Neutrophil (primary cell): ENCODE results near the gene SF3B3.

Experiments
- H3K27ac ChIP-seq: fragments of 200-600 bp; sonication (generic); 2 replicates; pipeline ENCODE4 v1.5.1; 2016; ENCODE audit warnings: mild to moderate bottlenecking, moderate library complexity
- H3K27me3 ChIP-seq: fragments of 200-600 bp; sonication (generic); 2 replicates; pipeline ENCODE4 v1.6.0; 2016; ENCODE audit warnings: mild to moderate bottlenecking
- H3K36me3 ChIP-seq: fragments of 200-600 bp; sonication (generic); 2 replicates; pipeline ENCODE4 v1.5.1; 2017
- H3K4me1 ChIP-seq, 2 experiments: fragments of 200-600 bp in 1 of 2; sonication (generic) in 1 of 2; 1 replicate in 1 of 2; 2 replicates in 1 of 2; pipeline versions ENCODE4 v1.5.1 to v1.6.1; 2013 to 2016; ENCODE audit warnings: low read depth in 1 of 2, low read length in 1 of 2, mild to moderate bottlenecking in 1 of 2, moderate library complexity in 1 of 2; ENCODE audit not compliant: control insufficient read depth in 1 of 2, insufficient read depth in 1 of 2
- H3K4me3 ChIP-seq, 2 experiments: fragments of 200-600 bp in 1 of 2; sonication (generic) in 1 of 2; 1 replicate in 1 of 2; 2 replicates in 1 of 2; pipeline ENCODE4 v1.5.1; 2013 to 2016; ENCODE audit warnings: low read depth in 1 of 2, low read length in 1 of 2, mild to moderate bottlenecking in 1 of 2, moderate library complexity in 1 of 2
- H3K9me3 ChIP-seq: fragments of 200-600 bp; sonication (generic); 2 replicates; pipeline ENCODE4 v1.5.1; 2016
- CTCF ChIP-seq: fragments of 200-600 bp; sonication (generic); IDR thresholded peaks from 2 replicates; pipeline ENCODE4 v1.5.1; 2016; ENCODE audit warnings: antibody characterized with exemption

The SF3B3 gene

DNA sequence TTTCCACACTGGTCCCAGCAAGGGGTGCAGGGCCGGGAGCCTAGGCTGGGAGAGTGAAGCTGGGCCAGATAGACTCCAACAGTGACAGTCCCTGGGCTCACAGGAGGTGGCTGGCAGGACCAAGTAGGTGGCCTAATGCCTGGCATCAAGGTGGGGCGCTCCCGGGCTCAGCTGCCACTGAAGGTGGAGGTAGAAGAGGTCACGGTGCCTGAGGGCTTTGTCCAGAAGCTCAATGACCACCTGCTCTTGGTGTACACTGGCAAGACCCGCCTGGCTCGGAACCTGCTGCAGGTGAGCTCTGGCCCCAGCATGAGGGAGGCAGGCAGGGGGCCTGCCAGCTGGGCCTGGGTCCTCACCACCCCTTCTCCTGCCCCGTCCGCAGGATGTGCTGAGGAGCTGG lies 45.4 kb upstream of the SF3B3 start:
- no peaks in the 10 kb centered on the region for H3K27me3 ChIP-seq
- no peak overlapping the region for H3K4me3 ChIP-seq
- H3K36me3 ChIP-seq, result peaks cover 88% of the 10 kb centered on the region
- no peak overlapping the region for H3K27ac ChIP-seq
- no peaks in the 10 kb centered on the region for H3K4me1 ChIP-seq
- no peaks in the 10 kb centered on the region for H3K9me3 ChIP-seq
- no peak for TF ChIP-seq CTCF

DNA sequence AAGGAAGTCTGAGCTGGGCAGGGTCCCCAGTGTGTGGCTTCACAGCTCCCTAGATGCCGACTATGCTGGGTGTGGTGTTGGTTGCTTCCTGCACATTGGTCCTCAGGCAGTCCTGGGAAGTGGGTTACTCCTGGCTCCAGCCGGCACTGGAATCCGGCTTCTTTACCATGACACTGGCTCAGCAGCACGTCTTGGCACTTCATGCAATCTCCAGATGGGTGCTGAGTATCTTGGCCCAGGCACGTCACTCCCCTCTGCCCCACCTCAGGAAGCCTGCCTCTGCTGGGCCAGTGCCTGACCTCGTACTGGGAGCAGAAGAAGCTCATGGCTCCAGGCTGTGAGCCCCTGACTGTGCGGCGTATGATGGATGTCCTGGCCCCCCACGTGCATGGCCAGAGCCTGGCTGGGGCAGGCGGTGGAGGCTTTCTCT lies 44.7 kb upstream of the SF3B3 start:
- no peaks in the 10 kb centered on the region for H3K27me3 ChIP-seq
- no peaks in the 10 kb centered on the region for H3K9me3 ChIP-seq
- no peaks in the 10 kb centered on the region for H3K4me1 ChIP-seq
- TF ChIP-seq CTCF, result no peak
- H3K27ac ChIP-seq, result no peak overlapping the region
- H3K4me3 ChIP-seq, result no peak overlapping the region
- H3K36me3 ChIP-seq, result peaks cover 88% of the 10 kb centered on the region

GRCh38 chr16:70480127-70481105 lies 43.2 kb upstream of the SF3B3 start:
- TF ChIP-seq CTCF, result no peak
- Histone ChIP-seq H3K27ac (no peak overlapping the region), H3K36me3 (peaks cover 80% of the 10 kb centered on the region), H3K4me1 (no peaks in the 10 kb centered on the region), H3K27me3 (no peaks in the 10 kb centered on the region), H3K9me3 (no peaks in the 10 kb centered on the region), H3K4me3 (no peak overlapping the region)

DNA sequence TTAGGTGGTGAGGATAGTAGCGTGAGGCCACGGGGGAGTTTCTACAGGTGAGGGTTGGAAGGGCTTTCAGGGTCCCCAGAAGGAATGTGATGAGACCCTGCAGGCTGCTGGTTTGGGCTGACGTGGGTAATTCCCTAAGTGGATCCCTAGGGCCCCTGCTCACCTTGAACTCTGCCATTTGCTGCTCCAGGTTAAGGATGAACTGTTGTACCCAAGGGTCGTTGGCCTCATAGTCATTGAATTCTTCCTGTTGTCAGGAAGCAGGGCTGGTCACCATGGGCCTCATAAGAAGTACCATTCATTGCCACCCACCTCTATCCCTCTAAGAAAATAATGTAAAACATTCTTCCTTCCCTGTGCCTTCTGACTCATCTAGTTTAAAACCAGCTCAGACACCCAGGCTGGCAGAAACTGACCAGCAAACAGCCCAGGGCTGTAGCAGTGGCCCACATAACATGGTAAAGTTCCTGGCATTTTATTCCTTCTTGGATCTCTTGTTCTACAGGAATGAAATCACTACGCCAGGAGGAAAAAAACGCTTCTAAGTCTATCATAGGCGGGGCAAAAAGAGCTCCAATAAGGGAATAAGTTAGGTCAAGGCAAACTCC lies 41.6 kb upstream of the SF3B3 start:
- no peaks in the 10 kb centered on the region for H3K4me1 ChIP-seq
- peaks cover 84% of the 10 kb centered on the region for H3K36me3 ChIP-seq
- H3K9me3 ChIP-seq, result no peaks in the 10 kb centered on the region
- no peaks in the 10 kb centered on the region for H3K27me3 ChIP-seq
- H3K27ac ChIP-seq, result no peak overlapping the region
- TF ChIP-seq CTCF, result no peak
- H3K4me3 ChIP-seq, result no peak overlapping the region

- Histone ChIP-seq H3K4me1 (no peaks in the 10 kb centered on the region), H3K36me3 (peaks cover 84% of the 10 kb centered on the region), H3K4me3 (no peak overlapping the region), H3K27ac (no peak overlapping the region), H3K27me3 (no peaks in the 10 kb centered on the region), H3K9me3 (no peaks in the 10 kb centered on the region)
- TF ChIP-seq CTCF, result no peak
Measured at GRCh38 chr16:70482624-70483023, 41.0 kb upstream of the SF3B3 start.
